H9 (cell line): ENCODE data around the gene CAMK2G. TPM values are rescaled to one million over a fixed set of nuclear protein-coding genes. Genes with fewer than 3 reads are reported as not detected.

Source experiments
- DNase-seq: peaks from one replicate; pipeline ENCODE4 v3.0.0-alpha.2; 2017
- H2AFZ ChIP-seq: one replicate; pipeline ENCODE4 v1.6.1; 2013; ENCODE audit warnings: mild to moderate bottlenecking, low read length, control low read depth, moderate library complexity
- H2AK5ac ChIP-seq: 2 replicates; pipeline ENCODE4 v1.6.1; 2013; ENCODE audit warnings: low read length, control low read depth, mixed read lengths; ENCODE audit not compliant: insufficient read length
- H2BK120ac ChIP-seq: one replicate; pipeline ENCODE4 v1.6.1; 2013; ENCODE audit warnings: low read depth, mild to moderate bottlenecking, low read length, control low read depth, inconsistent platforms; ENCODE audit not compliant: poor library complexity, severe bottlenecking
- H2BK12ac ChIP-seq: 2 replicates; pipeline ENCODE4 v1.6.1; 2013; ENCODE audit warnings: low read length, control low read depth, mixed read lengths, low read depth; ENCODE audit not compliant: insufficient read length
- H2BK15ac ChIP-seq: 2 replicates; pipeline ENCODE4 v1.6.1; 2013; ENCODE audit warnings: low read depth, low read length, control low read depth
- H2BK20ac ChIP-seq: one replicate; pipeline ENCODE4 v1.6.1; 2013; ENCODE audit warnings: low read depth, mild to moderate bottlenecking, low read length, control low read depth, inconsistent platforms; ENCODE audit not compliant: poor library complexity, severe bottlenecking
- H2BK5ac ChIP-seq: 2 replicates; pipeline ENCODE4 v1.6.1; 2013; ENCODE audit warnings: low read length, control low read depth, mixed read lengths; ENCODE audit not compliant: insufficient read length
- H3K14ac ChIP-seq: 2 replicates; pipeline ENCODE4 v1.6.1; 2013; ENCODE audit warnings: low read length, control low read depth; ENCODE audit not compliant: insufficient read depth
- H3K18ac ChIP-seq: 2 replicates; pipeline ENCODE4 v1.6.1; 2013; ENCODE audit warnings: low read depth, mild to moderate bottlenecking, mixed read lengths, low read length, control low read depth; ENCODE audit not compliant: insufficient read length
- H3K23ac ChIP-seq: 2 replicates; pipeline ENCODE4 v1.6.1; 2013; ENCODE audit warnings: low read length, control low read depth, mixed read lengths, low read depth; ENCODE audit not compliant: insufficient read length
- H3K23me2 ChIP-seq: 2 replicates; pipeline ENCODE4 v1.6.1; 2013; ENCODE audit warnings: low read depth, mild to moderate bottlenecking, mixed read lengths, low read length, control low read depth; ENCODE audit not compliant: insufficient read length, poor library complexity, severe bottlenecking
- H3K27ac ChIP-seq: 2 replicates; pipeline ENCODE4 v1.5.1; 2013; ENCODE audit warnings: low read length, control low read depth, mixed read lengths, low read depth; ENCODE audit not compliant: insufficient read length
- H3K27me3 ChIP-seq: 2 replicates; pipeline ENCODE4 v1.6.1; 2013; ENCODE audit warnings: low read length, control low read depth, inconsistent platforms; ENCODE audit not compliant: insufficient read depth
- H3K4ac ChIP-seq: 2 replicates; pipeline ENCODE4 v1.6.1; 2013; ENCODE audit warnings: low read depth, mild to moderate bottlenecking, control low read depth, inconsistent platforms, low read length, moderate library complexity
- H3K4me1 ChIP-seq: 2 replicates; pipeline ENCODE4 v1.6.1; 2013; ENCODE audit warnings: low read length, control low read depth, inconsistent platforms; ENCODE audit not compliant: insufficient read depth
- H3K4me2 ChIP-seq: 2 replicates; pipeline ENCODE4 v1.6.1; 2013; ENCODE audit warnings: low read length, control low read depth, mixed read lengths; ENCODE audit not compliant: insufficient read length, insufficient read depth
- H3K56ac ChIP-seq: 2 replicates; pipeline ENCODE4 v1.6.1; 2013; ENCODE audit warnings: low read depth, mild to moderate bottlenecking, mixed read lengths, low read length, control low read depth; ENCODE audit not compliant: insufficient read length
- H3K79me1 ChIP-seq: 2 replicates; pipeline ENCODE4 v1.6.1; 2013; ENCODE audit warnings: low read depth, mild to moderate bottlenecking, moderate library complexity, low read length, control low read depth, inconsistent platforms; ENCODE audit not compliant: insufficient read depth, poor library complexity, severe bottlenecking
- H3K79me2 ChIP-seq: 2 replicates; pipeline ENCODE4 v1.6.1; 2013; ENCODE audit warnings: low read length, control low read depth, inconsistent platforms; ENCODE audit not compliant: insufficient read depth
- H3K9ac ChIP-seq: 2 replicates; pipeline ENCODE4 v1.6.1; 2013; ENCODE audit warnings: low read length, control low read depth, mixed read lengths; ENCODE audit not compliant: insufficient read length; ENCODE audit errors: extremely low read depth
- H3K9me3 ChIP-seq: one replicate; pipeline ENCODE4 v1.6.1; 2013; ENCODE audit warnings: low read depth, low read length, inconsistent platforms; ENCODE audit not compliant: control insufficient read depth
- H3T11ph ChIP-seq: one replicate; pipeline ENCODE4 v1.6.1; 2013; ENCODE audit warnings: mild to moderate bottlenecking, low read length, control low read depth, inconsistent platforms
- H4K20me1 ChIP-seq: one replicate; pipeline ENCODE4 v1.6.1; 2013; ENCODE audit not compliant: control insufficient read depth, insufficient read length, insufficient read depth
- H4K5ac ChIP-seq: 2 replicates; pipeline ENCODE4 v1.6.1; 2013; ENCODE audit warnings: low read depth, mild to moderate bottlenecking, mixed read lengths, low read length, control low read depth; ENCODE audit not compliant: insufficient read length
- H4K8ac ChIP-seq: replicated peaks from 2 replicates; pipeline ENCODE4 v1.6.1; 2013; ENCODE audit warnings: low read length, control low read depth, mixed read lengths, low read depth; ENCODE audit not compliant: insufficient read length
- H4K91ac ChIP-seq: 2 replicates; pipeline ENCODE4 v1.6.1; 2013; ENCODE audit warnings: low read depth, mild to moderate bottlenecking, moderate library complexity, mixed read lengths, low read length, control low read depth; ENCODE audit not compliant: insufficient read length
- H3K27ac Mint-ChIP-seq, 3 experiments: 2 replicates in 2 of 3; 3 replicates in 1 of 3; pipeline ENCODE4 v1.8.0; 2020 to 2021; ENCODE audit warnings: mixed read lengths in 3 of 3, mild to moderate bottlenecking in 1 of 3, moderate library complexity in 1 of 3
- H3K27me3 Mint-ChIP-seq: 2 replicates; pipeline ENCODE4 v1.8.0; 2021; ENCODE audit warnings: low read depth, mild to moderate bottlenecking, moderate library complexity, mixed read lengths
- H3K36me3 Mint-ChIP-seq, 3 experiments: 2 replicates in 2 of 3; 3 replicates in 1 of 3; pipeline ENCODE4 v1.8.0; 2020 to 2021; ENCODE audit warnings: low read depth in 3 of 3, mixed read lengths in 3 of 3; ENCODE audit not compliant: insufficient read depth in 1 of 3
- H3K4me1 Mint-ChIP-seq, 2 experiments: 2 replicates each; pipeline ENCODE4 v1.8.0; 2020; ENCODE audit warnings: mixed read lengths in 2 of 2
- H3K4me3 Mint-ChIP-seq, 2 experiments: 2 replicates in 1 of 2; 3 replicates in 1 of 2; pipeline ENCODE4 v1.8.0; 2020 to 2021; ENCODE audit warnings: mild to moderate bottlenecking in 2 of 2, mixed read lengths in 2 of 2, moderate library complexity in 1 of 2
- H3K9me3 Mint-ChIP-seq, 2 experiments: 2 replicates in 1 of 2; 3 replicates in 1 of 2; pipeline ENCODE4 v1.8.0; 2020; ENCODE audit warnings: mild to moderate bottlenecking in 2 of 2, mixed read lengths in 2 of 2, moderate library complexity in 1 of 2
- WGBS: extraction: QIAGEN DNeasy Blood & Tissue Kit; methylation state at CpG from one replicate; pipeline ENCODE4 v1.1.7; 2013; ENCODE audit warnings: missing lambda C conversion rate, low lambda C conversion rate, mixed read lengths; ENCODE audit not compliant: insufficient read length; ENCODE audit errors: extremely low coverage; 5-methylcytosine and 5-hydroxymethylcytosine counted together
- total RNA-seq: library from RNA; stranded (reverse); gene quantifications from 2 replicates; pipeline ENCODE4 v1.2.1, GENCODE V29; 2021
- TF ChIP-seq, protein P1 (sequence below): fragments of 200-600 bp; sonication (generic); conservative IDR thresholded peaks from 3 replicates; pipeline ENCODE4 v1.8.0; 2021; ENCODE audit warnings: antibody characterized with exemption, mild to moderate bottlenecking

CAMK2G gene
- total RNA-seq, 1 experiment from 2014 or later = 31.8 TPM

DNA sequence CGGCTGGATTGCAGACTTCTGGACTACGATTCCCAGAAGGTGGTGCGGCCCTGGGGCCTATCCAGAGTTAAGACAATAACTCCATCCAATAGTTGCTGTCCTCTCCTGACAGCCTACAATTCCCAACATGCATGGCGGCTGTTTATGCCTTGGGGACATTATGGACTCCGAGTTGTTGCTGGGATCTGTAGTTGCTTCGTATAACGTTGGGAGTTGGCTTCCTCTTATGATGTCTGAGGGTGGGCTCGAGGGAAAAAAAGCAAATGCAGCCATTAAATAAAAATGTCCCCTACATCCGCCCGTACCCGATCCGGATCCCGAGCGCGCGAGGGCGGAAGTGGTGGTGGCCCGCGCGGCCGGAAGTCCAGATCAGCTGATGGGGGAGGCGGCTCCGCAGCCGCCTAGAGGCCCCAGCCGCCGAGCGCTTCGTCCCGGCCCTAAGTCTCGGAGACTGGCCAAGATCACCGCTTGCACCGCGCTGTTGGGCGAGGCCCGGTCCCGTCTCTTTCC, 89.1 kb downstream of the CAMK2G start, which contains the start of gene ZSWIM8:
Gene ZSWIM8 (plus strand): TSS at position 396 of the 510 bp plus-strand sequence. CDS start 273 bp downstream, outside the sequence.
- H3K56ac ChIP-seq = no peak within 1 kb of the TSS
- H2AK5ac ChIP-seq = no peak within 1 kb of the TSS
- peak within 1 kb of the TSS; percentile 96 to 99 (median 96); a peak in 6 of 7 replicates for H3K27ac Mint-ChIP-seq
- H3K27ac ChIP-seq = no peak within 1 kb of the TSS
- WGBS = no CpG with 5 or more reads among the region's 36 CpGs
- no peak within 1 kb of the TSS for H2BK12ac ChIP-seq
- no peaks in the 10 kb centered on the region for H3K27me3 Mint-ChIP-seq
- peaks cover 8 to 13% (median 11%) of the 10 kb centered on the region in 3 experiments; a peak in 6 of 7 replicates for H3K36me3 Mint-ChIP-seq
- no peak within 1 kb of the TSS for H4K8ac ChIP-seq
- peaks cover 11% of the 10 kb centered on the region for H3K79me1 ChIP-seq
- H3T11ph ChIP-seq = no peak within 1 kb of the TSS
- no peaks in the 10 kb centered on the region for H4K20me1 ChIP-seq
- no peak within 1 kb of the TSS for H2BK120ac ChIP-seq
- H2BK20ac ChIP-seq = no peak within 1 kb of the TSS
- no peak within 1 kb of the TSS; the same call in 1 of the 2 replicates for H3K14ac ChIP-seq
- no peak within 1 kb of the TSS for H2BK15ac ChIP-seq
- peaks cover 29 to 32% of the 10 kb centered on the region in 2 experiments for H3K4me1 Mint-ChIP-seq
- TF ChIP-seq, protein P1, sequence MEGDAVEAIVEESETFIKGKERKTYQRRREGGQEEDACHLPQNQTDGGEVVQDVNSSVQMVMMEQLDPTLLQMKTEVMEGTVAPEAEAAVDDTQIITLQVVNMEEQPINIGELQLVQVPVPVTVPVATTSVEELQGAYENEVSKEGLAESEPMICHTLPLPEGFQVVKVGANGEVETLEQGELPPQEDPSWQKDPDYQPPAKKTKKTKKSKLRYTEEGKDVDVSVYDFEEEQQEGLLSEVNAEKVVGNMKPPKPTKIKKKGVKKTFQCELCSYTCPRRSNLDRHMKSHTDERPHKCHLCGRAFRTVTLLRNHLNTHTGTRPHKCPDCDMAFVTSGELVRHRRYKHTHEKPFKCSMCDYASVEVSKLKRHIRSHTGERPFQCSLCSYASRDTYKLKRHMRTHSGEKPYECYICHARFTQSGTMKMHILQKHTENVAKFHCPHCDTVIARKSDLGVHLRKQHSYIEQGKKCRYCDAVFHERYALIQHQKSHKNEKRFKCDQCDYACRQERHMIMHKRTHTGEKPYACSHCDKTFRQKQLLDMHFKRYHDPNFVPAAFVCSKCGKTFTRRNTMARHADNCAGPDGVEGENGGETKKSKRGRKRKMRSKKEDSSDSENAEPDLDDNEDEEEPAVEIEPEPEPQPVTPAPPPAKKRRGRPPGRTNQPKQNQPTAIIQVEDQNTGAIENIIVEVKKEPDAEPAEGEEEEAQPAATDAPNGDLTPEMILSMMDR = 0 out of 3 replicates have a peak, but pooled peaks have one; percentile 8
- peaks cover 11% of the 10 kb centered on the region for H3K23me2 ChIP-seq
- H3K4me3 Mint-ChIP-seq = peak within 1 kb of the TSS; percentile 99
- H2BK5ac ChIP-seq = no peak within 1 kb of the TSS
- H3K9ac ChIP-seq = peak within 1 kb of the TSS; percentile 52
- H3K27me3 ChIP-seq = no peaks in the 10 kb centered on the region
- no peak within 1 kb of the TSS for H3K23ac ChIP-seq
- H4K91ac ChIP-seq = no peak within 1 kb of the TSS
- DNase-seq = peak; percentile 89
- H3K4ac ChIP-seq = no peak within 1 kb of the TSS
- no peaks in the 10 kb centered on the region for H3K9me3 ChIP-seq
- peak within 1 kb of the TSS; percentile 82 for H3K4me2 ChIP-seq
- H3K18ac ChIP-seq = no peak within 1 kb of the TSS
- H4K5ac ChIP-seq = no peak within 1 kb of the TSS
- H3K9me3 Mint-ChIP-seq = no peaks in the 10 kb centered on the region
- H3K4me1 ChIP-seq = peaks cover 2% of the 10 kb centered on the region; the same call in 1 of the 2 replicates
- peaks cover 13% of the 10 kb centered on the region; the same call in 1 of the 2 replicates for H3K79me2 ChIP-seq
- peak within 1 kb of the TSS; percentile 76 for H2AFZ ChIP-seq
